Body of pancreas (tissue), 4 donors: ENCODE results near the gene MRGPRE.

Experiments used
- POLR2A ChIP-seq, 3 donors: fragments of 450-650 bp; IDR thresholded peaks; one replicate each; pipeline ENCODE4 v1.6.1; 2016; ENCODE audit warnings: antibody characterized with exemption in 3 of 3, mild to moderate bottlenecking in 2 of 3
- TF ChIP-seq, protein P1 (sequence below), 7 experiments: fragments of 450-650 bp in 4 of 7; fragments of 200-600 bp in 3 of 7; sonication (generic) in 3 of 7; IDR thresholded peaks; one replicate each; pipeline ENCODE4 v1.5.1; 2016 to 2019; ENCODE audit warnings: antibody characterized with exemption in 7 of 7

GRCh38 chr11:3231851-3232744 is at the start of gene MRGPRE:
- TF ChIP-seq, protein P1, sequence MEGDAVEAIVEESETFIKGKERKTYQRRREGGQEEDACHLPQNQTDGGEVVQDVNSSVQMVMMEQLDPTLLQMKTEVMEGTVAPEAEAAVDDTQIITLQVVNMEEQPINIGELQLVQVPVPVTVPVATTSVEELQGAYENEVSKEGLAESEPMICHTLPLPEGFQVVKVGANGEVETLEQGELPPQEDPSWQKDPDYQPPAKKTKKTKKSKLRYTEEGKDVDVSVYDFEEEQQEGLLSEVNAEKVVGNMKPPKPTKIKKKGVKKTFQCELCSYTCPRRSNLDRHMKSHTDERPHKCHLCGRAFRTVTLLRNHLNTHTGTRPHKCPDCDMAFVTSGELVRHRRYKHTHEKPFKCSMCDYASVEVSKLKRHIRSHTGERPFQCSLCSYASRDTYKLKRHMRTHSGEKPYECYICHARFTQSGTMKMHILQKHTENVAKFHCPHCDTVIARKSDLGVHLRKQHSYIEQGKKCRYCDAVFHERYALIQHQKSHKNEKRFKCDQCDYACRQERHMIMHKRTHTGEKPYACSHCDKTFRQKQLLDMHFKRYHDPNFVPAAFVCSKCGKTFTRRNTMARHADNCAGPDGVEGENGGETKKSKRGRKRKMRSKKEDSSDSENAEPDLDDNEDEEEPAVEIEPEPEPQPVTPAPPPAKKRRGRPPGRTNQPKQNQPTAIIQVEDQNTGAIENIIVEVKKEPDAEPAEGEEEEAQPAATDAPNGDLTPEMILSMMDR (IDR thresholded peaks at IDR 0.05) = no peak
- no peak for TF ChIP-seq POLR2A (IDR thresholded peaks at IDR 0.05)
